HepG2 (cell line): ENCODE results near the gene KDM4F.
"Not testable (repeated sequence)": the region's sequence is repeated elsewhere in the genome, so short reads cannot be mapped to it uniquely, and the experiment has no call there.

ENCODE experiments used
- CTCF ChIP-seq: sonication (generic); formaldehyde crosslinking; IDR thresholded peaks from 2 replicates; pipeline ENCODE4 v1.5.0; 2020; ENCODE audit warnings: mild to moderate bottlenecking, missing genetic modification reagents, moderate library complexity
- DZIP1 ChIP-seq: sonication (generic); formaldehyde crosslinking; IDR thresholded peaks from 2 replicates; pipeline ENCODE4 v1.5.0; 2020; ENCODE audit warnings: mild to moderate bottlenecking, missing genetic modification reagents
- PRPF4 ChIP-seq: fragments of 200-400 bp; formaldehyde crosslinking; IDR thresholded peaks from 2 replicates; pipeline ENCODE4 v1.6.1; 2016; ENCODE audit warnings: low read length, low read depth; ENCODE audit not compliant: poor library complexity, severe bottlenecking
- SP2 ChIP-seq: sonication (generic); formaldehyde crosslinking; IDR thresholded peaks from 2 replicates; pipeline ENCODE4 v1.5.1; 2020; ENCODE audit warnings: mild to moderate bottlenecking, missing genetic modification reagents

GRCh38 chr11:95037356-95038035, 11.7 kb upstream of the KDM4F start:
- not testable (repeated sequence) for TF ChIP-seq CTCF (CRISPR knock-in tag); PRPF4; SP2 (CRISPR knock-in tag); DZIP1 (CRISPR knock-in tag)
